Cardiac fibroblast (primary cell): ENCODE results near the gene NAT16.
A peak's percentile ranks its signal among the peaks of the same experiment; 100 is the strongest.

ENCODE experiments used
- DNase-seq, 2 donors: peaks; one replicate each; pipeline versions ENCODE4 v3.0.0 to v3.0.0-alpha.2; 2010; ENCODE audit warnings: low read depth in 2 of 2
- H3K4me3 ChIP-seq, 2 donors: replicated peaks in 1 of 2; 1 replicate in 1 of 2; 2 replicates in 1 of 2; pipeline ENCODE4 v1.5.1; 2011; ENCODE audit warnings: low read depth in 2 of 2, low read length in 2 of 2, mild to moderate bottlenecking in 2 of 2, moderate library complexity in 1 of 2
- TF ChIP-seq, protein P1 (sequence below): IDR thresholded peaks from one replicate; pipeline ENCODE4 v1.5.1; 2011; ENCODE audit warnings: low read depth, mild to moderate bottlenecking, low read length, inconsistent platforms

NAT16 gene

DNA sequence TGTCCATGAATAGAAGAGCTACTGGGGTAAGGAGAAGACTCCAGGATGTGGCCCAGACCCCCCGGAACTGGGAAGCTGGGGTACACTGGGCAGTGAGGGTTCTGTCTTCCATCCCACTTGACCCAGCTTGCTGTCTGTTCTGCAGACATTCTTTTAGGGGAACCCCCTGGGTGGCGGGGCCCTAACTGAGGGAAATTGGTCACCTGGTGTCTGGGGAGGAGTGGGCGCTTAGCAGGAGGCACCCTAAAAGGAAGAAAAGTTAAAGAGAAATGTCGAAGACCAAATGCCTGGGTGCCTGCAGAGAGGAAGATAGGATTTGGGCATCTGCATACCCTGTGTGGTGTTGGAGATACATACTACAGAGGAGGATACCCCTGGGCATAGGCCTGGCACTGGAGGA is 24.8 kb downstream of the NAT16 start:
- peak overlapping the region; percentile 91 to 95 for H3K4me3 ChIP-seq
- DNase-seq, result no peak
- TF ChIP-seq, protein P1, sequence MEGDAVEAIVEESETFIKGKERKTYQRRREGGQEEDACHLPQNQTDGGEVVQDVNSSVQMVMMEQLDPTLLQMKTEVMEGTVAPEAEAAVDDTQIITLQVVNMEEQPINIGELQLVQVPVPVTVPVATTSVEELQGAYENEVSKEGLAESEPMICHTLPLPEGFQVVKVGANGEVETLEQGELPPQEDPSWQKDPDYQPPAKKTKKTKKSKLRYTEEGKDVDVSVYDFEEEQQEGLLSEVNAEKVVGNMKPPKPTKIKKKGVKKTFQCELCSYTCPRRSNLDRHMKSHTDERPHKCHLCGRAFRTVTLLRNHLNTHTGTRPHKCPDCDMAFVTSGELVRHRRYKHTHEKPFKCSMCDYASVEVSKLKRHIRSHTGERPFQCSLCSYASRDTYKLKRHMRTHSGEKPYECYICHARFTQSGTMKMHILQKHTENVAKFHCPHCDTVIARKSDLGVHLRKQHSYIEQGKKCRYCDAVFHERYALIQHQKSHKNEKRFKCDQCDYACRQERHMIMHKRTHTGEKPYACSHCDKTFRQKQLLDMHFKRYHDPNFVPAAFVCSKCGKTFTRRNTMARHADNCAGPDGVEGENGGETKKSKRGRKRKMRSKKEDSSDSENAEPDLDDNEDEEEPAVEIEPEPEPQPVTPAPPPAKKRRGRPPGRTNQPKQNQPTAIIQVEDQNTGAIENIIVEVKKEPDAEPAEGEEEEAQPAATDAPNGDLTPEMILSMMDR, result no peak

DNA sequence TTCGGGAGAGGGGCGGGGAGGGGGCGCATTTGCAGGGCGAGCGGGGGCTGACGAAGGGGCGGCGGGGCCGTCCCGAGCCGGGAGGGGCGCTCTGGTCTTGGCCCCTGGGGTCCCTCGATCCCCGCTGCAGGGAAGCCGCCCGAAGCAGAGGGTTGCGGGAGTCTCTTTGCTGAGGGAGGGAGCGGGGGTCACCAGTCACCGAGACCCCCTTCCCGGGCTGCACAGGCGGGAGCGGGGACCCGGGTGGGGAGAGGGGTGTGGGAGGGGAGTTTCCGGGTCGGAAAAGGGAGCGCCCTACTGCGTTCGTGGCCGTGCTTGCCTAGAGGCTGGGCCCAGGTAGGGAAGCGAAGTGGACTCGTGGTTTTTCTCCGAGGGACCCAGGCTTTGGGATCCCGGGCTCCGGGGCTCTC is 25.4 kb downstream of the NAT16 start:
- DNase-seq, result peak in 1 of 2 donors; percentile 16
- TF ChIP-seq, protein P1, result no peak
- H3K4me3 ChIP-seq, result peak overlapping the region; percentile 91 to 95

DNA sequence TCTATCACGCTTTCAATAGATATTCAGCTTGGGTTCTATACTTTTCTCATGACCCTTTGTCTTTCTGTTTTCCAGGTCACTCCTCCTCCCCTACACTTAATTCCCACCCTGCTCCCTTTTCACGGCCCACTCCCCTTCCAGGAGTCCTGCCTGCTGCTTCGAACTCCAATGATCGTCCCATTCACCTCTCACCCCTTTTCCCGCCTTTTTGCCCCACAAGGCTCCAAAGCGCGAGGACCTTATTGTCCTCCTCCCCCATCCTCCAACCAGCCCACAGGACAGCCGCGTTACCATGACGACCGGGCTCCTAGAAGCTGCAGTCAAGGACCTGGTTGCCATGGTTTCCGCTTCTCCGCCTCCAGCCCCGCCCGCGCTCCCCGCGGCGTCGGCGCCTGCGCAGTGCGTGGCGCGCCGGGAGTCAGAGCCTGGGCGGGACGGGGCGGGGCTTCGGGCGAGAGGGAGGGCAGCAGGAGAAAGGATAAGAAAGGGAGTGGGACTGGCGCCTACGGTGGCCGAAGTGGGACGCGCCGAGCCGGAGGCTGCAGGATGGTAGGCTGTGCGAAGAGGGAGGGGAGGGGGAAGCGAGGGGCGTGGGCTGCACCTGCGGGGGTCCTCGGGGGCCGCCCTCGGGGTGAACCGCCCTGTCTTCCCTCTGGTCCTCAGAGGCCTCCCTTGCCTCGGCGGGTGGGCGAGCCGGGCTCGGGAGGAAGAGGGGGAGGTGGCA is 26.0 kb downstream of the NAT16 start, which contains the start of gene AP1S1:
Gene AP1S1, plus strand, starts transcription at position 508 of the 724 bp plus-strand sequence. Its CDS starts 39 bp downstream, at position 547.
- H3K4me3 ChIP-seq, result peak within 1 kb of the TSS; percentile 91 to 95
- DNase-seq, result peak; percentile 94 to 96
- TF ChIP-seq, protein P1, result no peak

DNA sequence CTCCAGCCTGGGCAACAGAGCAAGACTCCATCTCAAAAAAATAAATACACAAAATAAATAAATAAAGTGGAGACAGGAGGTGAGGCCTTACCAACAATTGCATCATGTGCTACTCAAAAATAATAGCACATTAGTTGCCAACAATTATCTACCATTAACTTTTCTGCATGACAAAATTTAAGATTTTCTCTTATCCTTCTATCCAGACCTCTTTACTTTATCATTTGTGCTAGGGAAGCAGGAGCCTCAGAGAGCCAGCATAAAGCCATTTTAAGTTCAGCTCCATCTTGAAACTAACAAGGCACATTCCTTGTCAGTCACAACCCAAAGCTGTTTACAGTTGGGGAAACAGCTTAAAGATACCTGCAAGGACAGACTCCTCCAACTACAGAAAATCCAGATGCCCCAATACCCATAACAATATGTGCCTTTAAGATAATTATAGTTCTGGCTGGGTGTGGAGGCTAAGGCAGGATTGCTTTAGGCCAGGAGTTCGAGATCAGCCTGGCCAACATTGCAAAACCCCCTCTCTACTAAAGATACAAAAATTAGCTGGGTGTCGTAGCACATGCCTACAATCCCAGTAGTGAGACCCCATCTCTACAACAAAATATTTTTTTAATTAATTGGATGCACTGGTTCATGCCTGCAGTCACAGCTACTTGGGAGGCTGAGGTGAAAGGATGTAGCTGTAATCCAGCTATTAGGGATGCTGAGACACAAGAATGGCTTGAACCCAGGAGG is 28.0 kb downstream of the NAT16 start:
- TF ChIP-seq, protein P1, result no peak
- DNase-seq, result no peak
- no peak overlapping the region for H3K4me3 ChIP-seq

DNA sequence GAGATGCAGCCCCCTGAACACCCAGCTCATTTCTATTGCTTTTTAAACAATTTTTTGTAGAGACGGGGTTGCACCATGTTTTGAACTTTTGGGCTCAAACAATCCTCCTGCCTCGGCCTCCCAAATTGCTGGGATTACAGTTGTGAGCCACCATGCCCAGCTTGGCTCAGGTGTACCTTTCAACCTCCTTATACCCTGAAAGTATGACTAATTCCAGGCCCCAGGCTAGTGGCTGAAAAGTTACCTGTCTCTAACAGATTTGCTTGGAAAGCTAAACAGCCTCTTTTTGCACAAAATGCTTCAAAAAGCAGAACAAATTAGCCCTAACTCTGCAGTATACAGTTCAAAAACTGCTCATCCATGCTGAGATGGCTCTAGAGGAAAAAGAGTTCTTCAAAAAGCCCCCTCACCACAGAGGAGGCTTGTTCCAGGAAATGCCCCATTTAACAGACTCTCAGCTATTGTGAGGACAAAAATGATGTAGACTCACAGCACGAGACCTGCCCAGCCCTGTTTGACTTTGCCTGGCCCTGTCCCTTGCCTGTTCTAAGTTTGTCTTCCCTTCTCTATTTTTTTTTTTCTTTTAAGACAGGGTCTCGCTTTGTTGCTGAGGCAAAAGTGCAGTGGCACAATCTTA is 39.2 kb downstream of the NAT16 start:
- no peak for DNase-seq
- TF ChIP-seq, protein P1, result no peak
- H3K4me3 ChIP-seq, result no peak overlapping the region

DNA sequence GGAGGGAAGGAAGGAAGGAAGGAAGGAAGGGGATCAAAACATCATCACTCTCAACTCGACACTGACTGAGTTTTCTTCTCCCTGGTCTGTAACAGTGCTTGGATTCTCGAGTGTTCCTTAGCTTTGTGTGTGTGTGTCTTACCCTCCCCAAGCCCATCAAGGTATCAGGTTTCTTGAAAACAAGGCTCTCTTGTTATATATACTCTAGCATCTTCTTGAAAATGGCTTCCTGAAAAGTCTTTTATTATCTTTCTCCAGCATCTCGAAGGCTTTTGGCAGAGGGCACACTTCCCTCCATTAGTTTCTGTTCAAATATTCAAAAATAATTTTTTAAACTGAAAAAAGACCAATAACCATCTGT is 39.8 kb downstream of the NAT16 start:
- TF ChIP-seq, protein P1, result no peak
- DNase-seq, result peak; percentile 62 to 87
- no peak overlapping the region for H3K4me3 ChIP-seq
